ENCODE measurements around the gene POP5. TPM values are rescaled to one million over a fixed set of nuclear protein-coding genes. Genes with fewer than 3 reads are reported as not detected.

POP5 gene
- polyA plus RNA-seq, 1 donor: 65.0 TPM

DNA sequence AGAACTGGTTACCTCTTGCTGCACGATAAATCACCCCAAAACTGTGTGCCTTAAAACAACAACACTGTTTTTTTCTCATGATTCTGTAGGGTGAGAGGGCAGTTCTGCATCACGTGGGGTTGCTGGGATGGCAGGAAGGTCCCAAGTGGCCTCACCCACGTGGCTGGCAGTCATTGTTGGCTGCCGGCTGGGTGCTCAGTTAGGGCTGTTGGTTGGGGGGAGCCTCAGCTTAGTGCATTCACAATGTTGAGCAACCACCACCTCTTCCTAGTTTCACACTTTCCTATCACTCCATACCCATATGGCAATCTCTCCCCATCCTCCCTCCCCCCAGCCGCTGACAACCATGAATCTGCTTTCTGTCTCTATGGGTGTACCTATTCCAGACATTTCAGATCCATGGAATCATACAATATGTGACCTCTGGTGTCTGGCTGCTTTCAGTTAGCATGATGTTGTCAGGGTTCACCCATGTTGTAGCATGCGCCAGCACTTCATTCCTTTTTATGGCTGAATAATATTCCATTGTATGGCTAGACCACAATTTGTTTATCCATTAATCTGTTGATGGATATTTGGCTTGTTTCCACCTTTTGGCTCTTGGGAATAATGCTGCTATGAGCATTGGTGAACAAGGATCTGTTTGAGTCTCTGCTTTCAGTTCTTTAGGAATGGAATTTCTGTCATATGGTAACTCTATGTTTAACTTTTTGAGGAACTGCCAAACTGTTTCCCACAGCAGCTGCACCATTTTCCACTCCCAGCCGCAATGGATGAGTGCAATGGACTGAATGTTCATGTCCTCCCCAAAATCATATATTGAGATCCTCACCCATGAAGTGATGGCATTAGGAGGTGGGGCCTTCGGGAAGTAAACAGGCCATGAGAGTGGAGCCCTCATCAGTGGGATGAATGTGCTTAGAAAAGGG, 11.2 kb upstream of the POP5 start:
- no peak for DNase-seq

DNA sequence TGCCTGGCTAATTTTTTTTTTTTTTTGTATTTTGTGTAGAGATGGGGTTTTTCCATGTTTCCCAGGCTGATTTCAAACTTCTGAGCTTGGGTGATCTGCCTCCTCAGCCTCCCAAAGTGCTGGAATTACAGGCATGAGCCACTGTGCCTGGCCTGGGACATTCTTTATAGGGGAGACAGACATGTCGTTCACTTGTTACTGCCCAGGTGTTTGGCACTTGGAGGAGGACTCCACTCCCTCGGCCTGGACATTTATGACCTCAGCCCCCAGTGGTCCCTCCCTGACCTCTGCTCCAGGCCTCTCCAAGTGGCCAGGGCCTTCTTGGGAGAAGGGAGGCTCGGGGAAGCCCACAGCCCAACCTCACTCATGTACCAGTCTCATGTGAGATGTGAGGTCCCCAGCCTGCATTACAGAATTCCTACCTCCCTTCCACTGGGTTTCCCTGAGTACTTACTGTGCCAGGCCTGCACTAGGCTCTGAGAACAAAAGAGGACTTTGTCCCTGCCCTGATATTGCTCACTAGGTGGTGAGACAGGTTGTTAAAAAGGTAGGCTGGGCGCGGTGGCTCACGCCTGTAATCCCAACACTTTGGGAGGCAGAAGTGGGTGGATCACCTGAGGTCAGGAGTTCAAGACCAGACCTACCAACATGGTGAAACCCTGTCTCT, 9.7 kb upstream of the POP5 start:
- no peak for DNase-seq

DNA sequence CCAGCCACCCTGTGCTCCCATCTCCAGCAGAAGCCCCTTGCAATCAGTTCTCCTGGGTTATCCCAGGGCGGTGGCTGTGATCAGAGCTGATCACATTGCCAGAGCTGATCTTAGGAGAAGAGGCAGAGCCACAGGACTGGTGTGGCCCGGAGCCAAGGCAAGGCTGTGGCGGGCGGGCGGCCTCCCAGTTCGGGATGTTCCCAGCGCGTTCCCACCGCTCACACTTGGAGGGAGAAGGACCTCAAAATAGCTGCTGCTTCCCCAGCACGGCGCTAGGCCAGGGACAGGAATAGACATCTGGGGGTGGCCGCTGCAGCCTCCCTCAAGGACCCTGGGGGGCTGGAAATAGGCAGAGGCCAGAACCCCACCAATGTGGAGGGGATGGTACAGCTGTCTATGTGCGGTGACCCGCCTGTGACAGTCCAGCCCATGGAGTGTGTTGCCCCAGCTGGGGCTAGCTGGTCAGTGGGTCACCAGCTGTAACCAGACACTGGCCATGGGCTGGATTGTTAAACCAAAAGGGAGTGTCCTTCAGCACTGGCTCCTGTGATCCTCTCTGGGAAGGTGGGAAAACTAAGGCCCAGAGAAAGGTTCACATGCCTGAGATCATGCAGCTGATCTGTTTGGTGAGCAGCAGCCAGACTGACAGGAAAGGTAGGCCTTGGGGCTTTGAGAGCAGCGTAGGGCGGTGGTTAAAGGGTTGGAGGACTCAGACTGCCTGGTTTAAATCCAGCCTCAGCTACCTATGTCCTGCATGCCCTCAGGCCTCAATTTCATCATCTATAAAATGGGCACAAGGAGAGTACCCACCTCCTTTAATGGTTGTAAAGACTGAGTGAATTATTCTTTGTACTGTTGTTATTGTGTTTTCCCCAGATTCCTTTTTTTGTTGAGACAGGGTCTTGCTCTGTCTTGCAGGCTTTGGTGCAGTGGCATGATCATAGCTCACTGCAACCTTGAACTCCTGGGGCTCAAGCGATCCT, 8.0 kb upstream of the POP5 start:
- no peak for DNase-seq

DNA sequence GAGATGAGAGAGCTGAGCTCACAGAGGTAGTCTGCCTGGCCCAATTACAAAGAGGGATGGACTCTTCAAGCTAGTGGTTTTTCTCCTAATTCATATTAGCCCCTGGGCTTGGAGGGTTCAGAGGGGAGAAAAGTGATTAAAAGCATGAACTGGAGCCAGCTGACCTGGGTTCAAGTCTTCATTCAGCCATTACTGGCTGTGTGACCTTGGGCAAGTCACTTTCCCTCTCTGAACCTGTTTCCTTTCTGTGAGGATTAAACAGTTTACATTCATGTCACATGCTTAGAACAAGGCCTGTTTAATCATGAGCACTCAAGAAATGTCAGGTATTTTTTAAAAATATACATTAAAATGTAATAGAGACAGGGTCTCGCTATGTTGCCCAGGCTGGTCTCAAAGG, 7.2 kb upstream of the POP5 start:
- no peak for DNase-seq

DNA sequence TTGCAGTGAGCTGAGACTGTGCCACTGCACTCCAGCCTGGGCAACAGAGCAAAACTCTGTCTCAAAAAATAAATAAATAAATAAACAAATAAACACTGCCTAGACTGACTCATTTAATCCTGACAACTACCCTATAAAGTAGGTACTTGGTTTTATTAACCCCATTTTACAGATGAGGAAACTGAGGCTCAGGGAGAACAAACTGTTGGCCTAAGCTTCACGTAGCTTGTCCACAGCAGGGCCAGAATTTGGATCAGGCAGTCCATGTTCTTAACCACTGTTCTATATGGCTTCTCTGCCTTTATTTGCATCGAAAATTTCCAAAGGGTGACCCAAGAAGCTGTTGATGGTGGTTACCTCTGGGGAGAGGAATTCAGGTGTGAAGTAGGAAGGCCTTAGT, 5.7 kb upstream of the POP5 start:
- no peak for DNase-seq

DNA sequence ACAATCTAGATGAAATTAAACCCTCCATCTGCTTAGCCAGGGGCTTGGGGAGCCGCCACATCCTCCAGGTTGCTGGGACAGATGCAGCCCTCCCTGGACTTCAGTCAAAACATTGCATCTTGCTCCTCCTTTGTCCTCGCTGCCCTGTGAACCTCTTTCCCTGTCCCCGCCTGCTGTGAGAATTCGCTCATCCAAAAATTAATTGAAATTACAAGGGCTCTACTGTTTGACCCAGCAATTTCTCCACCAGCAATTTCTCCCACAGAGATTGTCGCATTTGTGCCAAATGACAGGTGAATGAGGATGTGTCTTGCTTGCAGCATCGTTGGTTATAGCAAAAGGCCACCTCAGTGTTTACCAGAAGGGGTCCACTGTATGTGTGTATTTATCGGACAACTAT, 5.0 kb upstream of the POP5 start:
- DNase-seq: no peak

DNA sequence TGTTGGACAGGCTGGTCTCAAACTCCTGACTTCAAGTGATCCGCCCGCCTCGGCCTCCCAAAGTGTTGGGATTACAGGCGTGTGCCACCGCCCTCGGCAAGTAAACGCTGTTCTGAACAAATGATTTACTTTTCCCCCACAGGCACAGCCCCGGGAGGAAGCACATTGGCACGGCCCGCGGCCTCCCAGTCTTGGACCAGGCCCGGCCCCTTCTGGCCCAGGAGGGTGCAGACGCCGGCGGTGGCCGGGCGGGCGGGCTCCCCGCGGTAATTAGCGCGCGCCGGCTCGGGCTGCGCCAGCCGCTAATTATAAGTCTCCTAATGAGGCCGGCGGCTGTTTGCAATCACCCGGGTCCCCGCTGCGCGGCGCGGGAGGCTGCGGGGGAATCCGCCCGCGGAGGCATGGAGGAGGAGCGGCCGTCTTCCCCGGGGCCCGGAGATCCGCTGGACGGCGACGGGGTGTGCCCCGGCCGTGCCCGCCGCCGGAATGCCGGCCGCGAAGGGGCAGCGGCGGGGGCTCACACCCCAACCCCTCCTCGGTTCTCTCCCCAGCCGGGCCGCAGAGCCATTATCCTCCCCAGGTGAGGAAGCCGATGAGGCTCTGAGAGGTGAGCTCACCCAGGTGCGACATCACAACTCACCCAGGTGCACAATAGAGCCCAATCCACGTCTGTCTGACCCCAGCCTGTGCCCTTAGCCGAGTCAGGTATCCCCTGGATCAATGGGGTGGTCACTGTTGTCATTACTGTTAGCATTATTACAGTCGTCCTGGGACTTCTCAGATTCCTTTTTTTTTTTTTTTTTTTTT, 3.3 kb upstream of the POP5 start:
- no peak for DNase-seq

DNA sequence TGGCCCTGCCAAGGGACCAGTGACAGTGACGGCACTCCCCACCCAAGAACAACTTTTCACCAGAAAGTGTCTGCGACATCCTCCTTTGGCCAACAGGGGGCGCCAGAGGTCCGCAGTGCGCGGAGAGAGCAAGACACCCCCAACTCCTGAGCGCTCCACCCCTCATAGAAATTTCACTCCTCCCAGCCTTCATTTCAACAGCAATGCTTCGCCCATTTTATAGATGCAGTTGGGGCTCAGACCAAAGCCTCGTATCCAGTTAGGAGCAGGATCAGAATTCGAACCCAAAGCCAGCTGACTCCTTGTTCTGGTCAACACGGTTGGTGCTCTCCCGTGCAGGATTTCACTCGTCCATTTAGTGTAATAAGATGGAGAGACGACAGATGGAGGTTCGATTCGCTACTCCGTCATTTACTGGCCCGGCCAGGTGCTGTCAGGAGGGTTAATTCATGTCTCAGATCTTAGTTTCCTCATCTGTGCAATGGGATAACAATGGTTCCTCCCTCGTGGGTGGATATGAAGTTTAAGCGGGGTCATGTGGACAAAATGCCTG, 2.4 kb upstream of the POP5 start:
- peak; percentile 59 for DNase-seq

DNA sequence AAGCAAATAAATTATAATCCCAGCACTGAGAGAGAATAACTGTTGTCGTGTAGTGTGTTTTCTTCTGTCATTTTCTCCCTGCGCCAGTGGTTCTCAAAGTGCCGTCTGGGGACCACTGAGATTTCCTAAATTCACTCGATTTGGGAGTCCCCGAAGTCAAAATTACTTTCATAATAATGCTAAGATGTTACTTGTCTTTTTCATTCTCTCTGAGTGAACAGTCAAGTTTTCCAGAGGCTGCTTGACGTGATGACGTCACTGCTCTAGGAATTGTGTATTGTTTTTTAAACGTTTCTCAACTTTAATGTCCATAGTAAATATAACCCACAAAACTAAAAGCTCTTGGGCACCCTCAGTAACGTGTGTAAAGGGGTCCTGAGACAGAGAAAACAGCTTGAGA, 796 bp upstream of the POP5 start:
- no peak for DNase-seq

DNA sequence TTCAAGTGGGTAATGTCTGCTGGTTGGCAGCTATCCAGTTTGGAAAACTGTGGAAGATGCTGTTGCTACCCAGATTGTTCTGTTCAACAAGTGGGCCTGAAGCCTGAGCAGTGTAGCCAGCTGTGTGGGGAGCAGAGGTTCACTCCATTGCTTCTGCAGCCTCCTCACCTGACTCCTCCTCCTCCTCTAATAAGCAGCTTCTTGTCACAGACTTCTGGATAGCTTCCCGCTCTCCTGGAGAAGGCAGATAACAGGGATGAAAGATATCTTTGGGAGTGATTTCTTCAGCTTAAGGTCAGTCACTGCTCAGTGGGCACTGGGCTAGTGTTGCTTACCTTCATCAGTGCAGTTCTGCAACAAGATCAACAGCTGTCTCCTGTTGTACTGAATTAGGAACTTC, 2.0 kb downstream of the POP5 start:
- no peak for DNase-seq

DNA sequence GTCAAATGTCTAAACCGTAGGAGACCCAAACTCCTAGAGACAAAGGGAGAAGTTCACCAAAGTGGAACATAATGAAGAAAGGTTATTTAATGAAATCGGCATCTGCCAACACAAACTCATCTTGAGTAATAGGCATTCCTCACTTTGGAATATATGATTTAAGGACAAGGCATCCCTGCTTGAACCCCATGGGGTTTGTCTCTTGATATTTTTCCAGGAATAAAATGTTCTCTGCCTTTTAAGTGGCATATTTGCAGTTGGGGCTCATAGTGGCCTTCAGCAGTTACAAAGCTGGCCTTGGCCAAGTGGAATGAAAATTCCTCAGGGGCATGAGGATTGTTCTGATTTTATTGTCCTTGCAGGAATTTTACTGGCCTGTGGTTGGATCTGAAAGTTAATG, 7.1 kb downstream of the POP5 start:
- no peak for DNase-seq

DNA sequence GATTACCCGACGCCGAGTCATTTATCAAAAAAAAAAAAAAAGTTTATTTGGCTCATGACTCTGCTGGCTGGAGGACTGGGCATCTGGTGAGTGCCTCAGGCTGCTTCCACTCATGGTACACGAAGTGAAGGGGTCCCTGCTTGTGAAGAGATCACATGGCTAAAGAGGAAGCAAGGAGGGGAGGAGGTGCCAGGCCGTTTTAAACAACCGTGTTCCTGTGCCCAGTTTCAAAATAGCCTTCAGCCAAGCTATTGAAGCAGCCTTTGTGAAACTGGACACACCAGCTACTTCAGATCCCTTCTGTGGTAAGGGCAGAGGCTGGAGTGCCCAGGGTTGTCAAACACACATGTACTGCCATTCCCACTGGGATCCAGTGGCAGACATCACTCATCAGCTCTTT, 7.6 kb downstream of the POP5 start:
- no peak for DNase-seq

DNA sequence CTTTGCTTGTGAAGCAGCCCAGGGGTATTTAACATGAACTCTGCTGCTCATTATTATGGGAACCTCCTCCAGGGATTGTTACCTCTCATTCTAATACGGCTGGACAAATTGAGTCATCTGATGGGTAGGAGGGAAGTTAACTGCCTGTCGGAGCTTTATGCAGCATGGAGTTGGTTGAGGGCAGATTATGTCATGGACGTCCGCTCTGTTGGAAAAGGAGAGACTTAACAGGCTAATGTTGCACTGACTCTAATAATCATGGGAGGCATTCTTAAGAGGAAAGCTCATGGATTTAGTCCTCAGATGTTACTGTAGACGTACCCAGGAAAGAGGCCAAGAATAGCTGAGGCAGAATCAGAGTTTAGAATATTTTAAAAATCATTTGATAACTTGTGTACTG, 9.9 kb downstream of the POP5 start:
- no peak for DNase-seq

DNA sequence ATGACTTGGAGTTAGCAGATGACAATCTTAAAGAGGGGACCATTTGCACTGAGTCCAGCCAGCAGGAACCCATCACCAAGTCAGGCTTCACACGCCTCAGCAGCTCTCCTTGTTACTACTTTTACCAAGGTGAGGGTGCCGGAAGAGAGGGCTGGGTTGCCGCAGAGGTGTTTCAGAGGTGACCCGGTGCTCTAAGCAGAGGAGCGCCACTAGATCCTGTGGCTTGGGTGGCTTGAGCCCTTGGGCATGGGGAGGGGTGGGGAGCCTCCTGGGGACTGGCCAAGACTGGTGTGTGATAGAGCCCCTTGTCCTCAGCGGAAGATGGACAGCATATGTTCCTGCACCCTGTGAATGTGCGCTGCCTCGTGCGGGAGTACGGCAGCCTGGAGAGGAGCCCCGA, 17.7 kb downstream of the POP5 start:
- no peak for DNase-seq

DNA sequence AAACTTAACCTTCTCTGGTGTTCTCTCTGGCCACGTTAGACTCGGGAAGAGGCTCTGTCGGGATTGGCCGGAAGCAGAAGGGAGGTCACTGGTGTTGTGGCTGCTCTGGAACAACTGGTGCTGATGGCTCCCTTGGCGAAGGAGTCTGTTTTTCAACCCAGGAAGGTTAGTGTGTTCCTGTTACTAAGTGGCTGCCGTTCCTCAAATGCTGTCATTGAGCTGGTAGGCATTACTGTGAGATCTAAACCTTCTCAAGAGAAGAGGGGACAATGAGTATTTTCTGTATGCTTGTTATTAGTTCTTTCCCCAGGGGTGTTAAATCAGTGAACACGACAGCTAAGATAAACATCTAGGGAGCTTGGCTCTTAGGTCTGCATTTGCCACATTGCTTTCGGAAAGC, 18.3 kb downstream of the POP5 start:
- no peak for DNase-seq

DNA sequence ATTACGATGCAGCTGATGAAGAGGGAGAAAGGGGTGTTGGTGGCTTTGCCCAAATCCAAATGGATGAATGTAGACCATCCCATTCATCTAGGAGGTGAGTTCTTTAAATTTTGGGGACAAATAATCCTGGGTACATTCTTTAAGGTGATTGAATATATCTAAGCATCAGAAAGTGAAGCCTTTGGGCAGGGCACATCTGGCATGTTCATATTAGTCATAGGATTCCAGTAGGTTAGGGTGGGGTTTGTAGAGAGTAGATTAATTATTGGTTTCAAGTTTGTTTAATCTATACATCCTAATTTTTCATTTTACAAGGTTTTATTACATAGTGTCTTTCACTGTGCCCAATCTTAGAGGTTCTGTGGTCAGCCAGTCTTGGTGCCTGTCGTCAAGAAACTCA, 23.6 kb downstream of the POP5 start:
- no peak for DNase-seq

DNA sequence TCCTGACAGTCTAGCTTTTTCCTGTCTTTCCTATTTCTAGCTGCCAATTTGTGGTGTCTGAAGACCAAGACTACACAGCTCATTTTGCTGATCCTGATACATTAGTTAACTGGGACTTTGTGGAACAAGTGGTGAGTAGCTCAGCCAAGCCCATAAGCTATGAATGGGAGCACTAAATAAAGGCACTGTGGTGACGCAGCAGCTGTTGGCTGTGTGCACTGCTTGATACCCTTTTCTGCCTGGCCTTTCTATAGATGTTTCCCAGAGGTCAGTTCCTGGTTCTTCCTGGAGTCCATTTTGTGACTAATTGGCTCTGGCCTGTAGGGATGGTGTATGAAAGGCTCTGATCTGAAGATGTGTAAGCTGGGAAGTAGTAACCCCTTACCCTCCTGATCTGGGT, 26.5 kb downstream of the POP5 start:
- DNase-seq: no peak

DNA sequence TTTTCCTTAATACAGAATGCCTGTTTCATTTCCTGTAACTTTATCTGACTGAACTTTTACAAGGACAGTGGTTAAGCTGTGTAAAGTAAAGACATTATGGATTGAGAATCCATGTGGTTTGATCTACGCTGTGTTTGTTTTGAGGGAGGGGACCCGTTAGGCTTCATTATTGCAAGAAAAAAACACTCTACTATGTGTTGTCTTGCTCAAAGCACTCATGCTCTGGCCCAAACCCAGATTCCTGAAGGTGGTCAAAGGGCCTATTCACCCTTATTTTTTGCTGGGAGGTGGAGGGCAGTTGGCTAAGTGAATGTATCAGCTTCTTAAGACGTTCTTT, 35.2 kb downstream of the POP5 start:
- no peak for DNase-seq

DNA sequence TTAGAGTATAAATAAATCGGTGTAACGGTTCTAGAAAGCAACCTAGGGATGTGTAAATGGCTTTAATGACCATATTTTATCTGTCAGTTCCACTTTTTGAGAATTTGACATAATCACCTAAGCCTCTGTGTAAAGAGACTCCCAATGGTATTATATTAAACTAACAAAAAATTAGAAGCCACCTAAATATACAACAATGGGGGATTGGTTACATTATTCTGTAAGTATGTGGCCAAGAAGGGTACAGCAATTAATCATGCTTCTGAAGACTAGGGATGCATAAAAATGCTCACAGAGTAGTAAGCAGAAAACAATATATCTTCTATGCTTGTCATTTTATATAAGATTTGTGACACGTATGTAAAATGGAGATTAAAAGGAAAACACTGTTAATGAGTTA, 36.5 kb downstream of the POP5 start:
- no peak for DNase-seq

DNA sequence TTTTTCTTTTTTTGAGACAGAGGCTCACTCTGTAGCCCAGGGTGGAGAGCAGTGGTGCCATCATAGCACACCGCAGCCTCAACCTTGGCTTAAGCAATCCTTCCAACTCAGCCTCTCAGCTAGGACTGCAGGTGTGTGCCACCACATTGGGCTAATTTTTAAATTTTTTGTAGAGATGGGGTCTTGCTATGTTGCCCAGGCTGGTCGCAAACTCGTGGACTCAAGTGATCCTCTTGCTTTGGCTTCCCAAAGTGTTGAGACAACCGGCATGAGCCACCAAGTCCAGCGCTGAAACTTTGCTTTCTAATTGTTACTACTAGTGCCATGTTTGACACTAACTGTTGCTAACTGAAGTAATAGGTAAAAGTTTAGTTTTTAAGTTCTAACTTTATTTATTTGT, 39.0 kb downstream of the POP5 start:
- DNase-seq: no peak

DNA sequence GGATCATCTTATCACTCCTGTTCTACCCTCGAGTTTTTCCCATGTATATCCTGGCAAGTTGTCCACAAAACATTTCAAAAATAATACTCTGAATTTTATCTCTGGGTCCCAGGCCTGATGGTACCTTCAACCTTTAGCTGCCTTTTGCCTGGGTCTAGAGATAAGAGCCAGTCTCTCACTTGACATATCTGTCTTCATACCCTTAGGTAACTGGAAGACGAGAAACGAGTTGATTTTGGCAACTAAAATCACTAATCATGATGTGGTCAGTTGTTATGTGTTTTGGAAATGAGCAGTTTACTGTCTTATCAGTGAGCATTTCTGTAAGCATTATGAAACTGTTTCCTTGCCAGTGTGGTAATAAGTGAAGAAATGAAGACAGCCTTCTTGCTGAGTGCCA, 40.8 kb downstream of the POP5 start:
- no peak for DNase-seq

DNA sequence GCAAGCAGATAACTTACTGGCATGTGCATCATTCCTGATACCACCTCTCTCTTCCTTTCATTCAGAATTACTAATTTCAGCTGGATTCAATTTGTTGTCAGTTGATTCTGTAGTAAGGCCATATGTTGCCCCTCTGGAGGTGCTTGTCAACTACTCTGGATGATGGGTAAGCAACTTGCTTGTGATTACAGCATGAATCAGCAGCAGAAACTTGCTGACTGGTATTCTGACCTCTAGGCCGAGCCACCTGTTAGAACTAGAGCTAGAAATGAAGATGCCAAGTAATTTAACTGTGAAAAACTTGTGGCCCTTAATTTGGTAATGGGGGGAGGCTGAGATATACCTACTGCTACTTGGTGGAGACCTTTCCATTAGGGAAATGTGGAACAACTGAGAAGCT, 41.9 kb downstream of the POP5 start:
- DNase-seq: no peak
